ENCODE results near the gene CHST3.

DNA sequence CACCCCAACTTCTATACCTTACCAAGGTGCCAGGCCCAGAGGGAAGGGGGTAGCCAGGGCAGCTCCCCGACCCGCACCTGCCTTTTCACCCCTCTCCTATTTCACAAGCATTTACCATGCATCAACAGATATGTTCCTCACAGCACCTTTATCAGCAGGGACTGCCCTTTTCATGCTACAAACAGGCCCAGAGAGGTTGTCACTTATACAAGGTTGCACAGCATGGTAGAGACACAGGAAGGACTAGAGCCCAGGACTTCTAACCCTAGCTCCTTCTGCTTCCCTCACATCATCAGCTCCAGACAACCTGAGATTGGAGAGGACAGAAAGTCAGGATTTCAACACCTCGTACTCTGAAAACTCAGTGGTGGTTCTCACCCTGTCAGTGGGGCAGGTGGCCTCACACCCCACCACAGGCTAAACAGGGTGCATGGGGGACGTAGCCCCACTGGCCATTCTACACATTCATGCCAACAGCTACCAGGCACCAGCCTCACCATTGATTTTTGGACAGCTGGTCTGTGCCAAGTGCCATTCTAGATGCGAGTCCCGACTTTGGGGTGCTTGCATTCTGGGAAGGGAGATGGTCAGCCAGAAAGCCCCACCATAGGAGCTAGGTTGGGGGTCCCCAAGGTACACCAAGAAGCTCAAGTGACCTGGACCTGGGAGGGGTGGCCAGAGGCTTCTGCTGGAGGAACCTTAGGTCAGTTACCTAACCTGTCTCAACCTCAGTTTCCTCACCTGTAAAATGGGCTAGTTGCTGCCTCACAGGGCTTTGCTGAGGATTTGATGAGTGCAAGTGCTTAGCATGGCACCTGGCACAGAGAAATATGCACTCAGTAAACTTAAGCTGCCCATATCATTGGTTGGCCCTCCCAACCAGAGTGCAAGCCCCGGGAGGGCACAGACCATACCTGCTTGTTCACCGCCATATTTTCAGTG, 38.4 kb downstream of the CHST3 start:
- TF ChIP-seq, protein P1, sequence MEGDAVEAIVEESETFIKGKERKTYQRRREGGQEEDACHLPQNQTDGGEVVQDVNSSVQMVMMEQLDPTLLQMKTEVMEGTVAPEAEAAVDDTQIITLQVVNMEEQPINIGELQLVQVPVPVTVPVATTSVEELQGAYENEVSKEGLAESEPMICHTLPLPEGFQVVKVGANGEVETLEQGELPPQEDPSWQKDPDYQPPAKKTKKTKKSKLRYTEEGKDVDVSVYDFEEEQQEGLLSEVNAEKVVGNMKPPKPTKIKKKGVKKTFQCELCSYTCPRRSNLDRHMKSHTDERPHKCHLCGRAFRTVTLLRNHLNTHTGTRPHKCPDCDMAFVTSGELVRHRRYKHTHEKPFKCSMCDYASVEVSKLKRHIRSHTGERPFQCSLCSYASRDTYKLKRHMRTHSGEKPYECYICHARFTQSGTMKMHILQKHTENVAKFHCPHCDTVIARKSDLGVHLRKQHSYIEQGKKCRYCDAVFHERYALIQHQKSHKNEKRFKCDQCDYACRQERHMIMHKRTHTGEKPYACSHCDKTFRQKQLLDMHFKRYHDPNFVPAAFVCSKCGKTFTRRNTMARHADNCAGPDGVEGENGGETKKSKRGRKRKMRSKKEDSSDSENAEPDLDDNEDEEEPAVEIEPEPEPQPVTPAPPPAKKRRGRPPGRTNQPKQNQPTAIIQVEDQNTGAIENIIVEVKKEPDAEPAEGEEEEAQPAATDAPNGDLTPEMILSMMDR (IDR thresholded peaks at IDR 0.05; ENCODE audit: poor library complexity, severe bottlenecking) = no peak
- TF ChIP-seq EZH2 (IDR thresholded peaks at IDR 0.05; ENCODE audit: borderline replicate concordance, insufficient read depth, low read length, poor library complexity, severe bottlenecking) (no peak), POLR2AphosphoS5 (IDR thresholded peaks at IDR 0.05) (no peak), EP300 (conservative IDR thresholded peaks at IDR 0.05; ENCODE audit: poor library complexity, severe bottlenecking) (no peak), RAD21 (conservative IDR thresholded peaks at IDR 0.05) (no peak)
- TF ChIP-seq, protein P2, sequence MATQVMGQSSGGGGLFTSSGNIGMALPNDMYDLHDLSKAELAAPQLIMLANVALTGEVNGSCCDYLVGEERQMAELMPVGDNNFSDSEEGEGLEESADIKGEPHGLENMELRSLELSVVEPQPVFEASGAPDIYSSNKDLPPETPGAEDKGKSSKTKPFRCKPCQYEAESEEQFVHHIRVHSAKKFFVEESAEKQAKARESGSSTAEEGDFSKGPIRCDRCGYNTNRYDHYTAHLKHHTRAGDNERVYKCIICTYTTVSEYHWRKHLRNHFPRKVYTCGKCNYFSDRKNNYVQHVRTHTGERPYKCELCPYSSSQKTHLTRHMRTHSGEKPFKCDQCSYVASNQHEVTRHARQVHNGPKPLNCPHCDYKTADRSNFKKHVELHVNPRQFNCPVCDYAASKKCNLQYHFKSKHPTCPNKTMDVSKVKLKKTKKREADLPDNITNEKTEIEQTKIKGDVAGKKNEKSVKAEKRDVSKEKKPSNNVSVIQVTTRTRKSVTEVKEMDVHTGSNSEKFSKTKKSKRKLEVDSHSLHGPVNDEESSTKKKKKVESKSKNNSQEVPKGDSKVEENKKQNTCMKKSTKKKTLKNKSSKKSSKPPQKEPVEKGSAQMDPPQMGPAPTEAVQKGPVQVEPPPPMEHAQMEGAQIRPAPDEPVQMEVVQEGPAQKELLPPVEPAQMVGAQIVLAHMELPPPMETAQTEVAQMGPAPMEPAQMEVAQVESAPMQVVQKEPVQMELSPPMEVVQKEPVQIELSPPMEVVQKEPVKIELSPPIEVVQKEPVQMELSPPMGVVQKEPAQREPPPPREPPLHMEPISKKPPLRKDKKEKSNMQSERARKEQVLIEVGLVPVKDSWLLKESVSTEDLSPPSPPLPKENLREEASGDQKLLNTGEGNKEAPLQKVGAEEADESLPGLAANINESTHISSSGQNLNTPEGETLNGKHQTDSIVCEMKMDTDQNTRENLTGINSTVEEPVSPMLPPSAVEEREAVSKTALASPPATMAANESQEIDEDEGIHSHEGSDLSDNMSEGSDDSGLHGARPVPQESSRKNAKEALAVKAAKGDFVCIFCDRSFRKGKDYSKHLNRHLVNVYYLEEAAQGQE (IDR thresholded peaks at IDR 0.05; ENCODE audit: borderline replicate concordance) = no peak
